H1 (cell line): ENCODE measurements around the gene VMP1. TPM values are rescaled to one million over a fixed set of nuclear protein-coding genes. Genes with fewer than 3 reads are reported as not detected.

Experiments used
- CTCF ChIA-PET: fragments of 300-600 bp; sonication (Branson Sonifier 250); formaldehyde crosslinking; loops from one replicate; lab custom pipeline; 2021; ENCODE audit not compliant: partially characterized antibody; lab: Charles Lee
- POLR2A ChIA-PET: fragments of 300-600 bp; sonication (Branson Sonifier 250); formaldehyde crosslinking; loops from one replicate; lab custom pipeline; 2021; ENCODE audit warnings: inconsistent platforms; ENCODE audit not compliant: partially characterized antibody; lab: Charles Lee
- DNase-seq, 2 experiments: peaks; one replicate each; pipeline versions ENCODE4 v3.0.0 to v3.0.0-alpha.2; 2010 to 2022; ENCODE audit warnings: low spot score in 2 of 2, low read depth in 1 of 2, mixed read lengths in 1 of 2
- FAIRE-seq: peaks from 2 replicates; lab custom pipeline; 2011; peaks lifted over from hg19 to GRCh38; lab: Jason Lieb, UNC
- H2AFZ ChIP-seq: 2 replicates; pipeline ENCODE4 v1.8.1; 2012; ENCODE audit warnings: low read length, inconsistent platforms
- H2AK5ac ChIP-seq: 2 replicates; pipeline ENCODE4 v1.6.1; 2013; ENCODE audit warnings: low read depth, low read length
- H2BK120ac ChIP-seq: replicated peaks from 2 replicates; pipeline ENCODE3; 2013; ENCODE audit warnings: low read depth, low read length, inconsistent platforms
- H2BK12ac ChIP-seq: 2 replicates; pipeline ENCODE4 v1.6.1; 2013; ENCODE audit warnings: low read depth, low read length
- H2BK15ac ChIP-seq: 2 replicates; pipeline ENCODE4 v1.6.1; 2013; ENCODE audit warnings: low read length
- H2BK20ac ChIP-seq: 2 replicates; pipeline ENCODE4 v1.6.1; 2013; ENCODE audit warnings: low read length
- H2BK5ac ChIP-seq: 2 replicates; pipeline ENCODE4 v1.6.1; 2013; ENCODE audit warnings: low read depth, low read length
- H3K14ac ChIP-seq: 2 replicates; pipeline ENCODE4 v1.6.1; 2013; ENCODE audit warnings: inconsistent platforms; ENCODE audit not compliant: insufficient read length
- H3K18ac ChIP-seq: 2 replicates; pipeline ENCODE4 v1.6.1; 2013; ENCODE audit warnings: low read length; ENCODE audit errors: extremely low read depth
- H3K23ac ChIP-seq: 2 replicates; pipeline ENCODE4 v1.6.1; 2013; ENCODE audit warnings: inconsistent platforms; ENCODE audit not compliant: insufficient read length
- H3K23me2 ChIP-seq: 2 replicates; pipeline ENCODE4 v1.6.1; 2013; ENCODE audit warnings: low read depth, low read length
- H3K27ac ChIP-seq: 2 replicates; pipeline ENCODE4 v1.6.1; 2011; ENCODE audit warnings: low read depth, low read length, inconsistent platforms
- H3K27me3 ChIP-seq, 4 experiments: replicated peaks in 1 of 4; 1 replicate in 1 of 4; 2 replicates in 3 of 4; pipeline versions ENCODE4 v1.6.1 to v1.8.1; 2011 to 2013; ENCODE audit warnings: low read length in 3 of 4, mild to moderate bottlenecking in 3 of 4, inconsistent platforms in 2 of 4, mixed read lengths in 2 of 4, moderate library complexity in 1 of 4; ENCODE audit not compliant: control insufficient read depth in 3 of 4, insufficient read depth in 3 of 4; ENCODE audit errors: extremely low read depth in 1 of 4
- H3K36me3 ChIP-seq, 4 experiments: 2 replicates each; pipeline versions ENCODE4 v1.6.1 to v1.8.1; 2011 to 2013; ENCODE audit warnings: mild to moderate bottlenecking in 4 of 4, low read length in 3 of 4, moderate library complexity in 2 of 4, control low read depth in 1 of 4, inconsistent platforms in 1 of 4; ENCODE audit not compliant: insufficient read depth in 4 of 4, control insufficient read depth in 2 of 4
- H3K4ac ChIP-seq: replicated peaks from 2 replicates; pipeline ENCODE3; 2013; ENCODE audit warnings: low read length, low read depth, mixed read lengths, inconsistent platforms; ENCODE audit not compliant: insufficient read length
- H3K4me1 ChIP-seq, 4 experiments: replicated peaks in 1 of 4; 1 replicate in 1 of 4; 2 replicates in 3 of 4; pipeline versions ENCODE4 v1.6.1 to v1.8.1; 2011 to 2013; ENCODE audit warnings: low read length in 3 of 4, inconsistent platforms in 2 of 4, mixed read lengths in 1 of 4; ENCODE audit not compliant: insufficient read depth in 4 of 4, control insufficient read depth in 3 of 4
- H3K4me2 ChIP-seq, 2 experiments: 2 replicates each; pipeline versions ENCODE4 v1.6.1 to v1.8.1; 2011 to 2013; ENCODE audit warnings: low read depth in 2 of 2, low read length in 2 of 2, control low read depth in 1 of 2, inconsistent platforms in 1 of 2, mild to moderate bottlenecking in 1 of 2; ENCODE audit not compliant: insufficient read depth in 1 of 2
- H3K4me3 ChIP-seq, 4 experiments: fragments of 200-600, 300-600 bp in 1 of 4; sonication (generic), shearing (Covaris generic), sonication (Bioruptor Twin) in 1 of 4; 2 replicates each; pipeline versions ENCODE4 v1.5.1 to v1.8.1; 2011 to 2016; ENCODE audit warnings: low read length in 4 of 4, low read depth in 3 of 4, control low read depth in 2 of 4, inconsistent platforms in 2 of 4, mild to moderate bottlenecking in 2 of 4, mixed read lengths in 1 of 4, moderate library complexity in 1 of 4; ENCODE audit not compliant: insufficient read depth in 2 of 4; ENCODE audit errors: extremely low read depth in 1 of 4
- H3K56ac ChIP-seq: replicated peaks from 2 replicates; pipeline ENCODE3; 2013; ENCODE audit warnings: low read depth, mild to moderate bottlenecking, mixed read lengths, low read length, inconsistent platforms; ENCODE audit not compliant: insufficient read length
- H3K79me1 ChIP-seq: 2 replicates; pipeline ENCODE4 v1.6.1; 2013; ENCODE audit warnings: low read depth, low read length, control low read depth
- H3K79me2 ChIP-seq, 2 experiments: 2 replicates each; pipeline versions ENCODE4 v1.6.1 to v1.8.1; 2012 to 2013; ENCODE audit warnings: low read length in 2 of 2, mild to moderate bottlenecking in 2 of 2, inconsistent platforms in 1 of 2; ENCODE audit not compliant: insufficient read depth in 2 of 2, control insufficient read depth in 1 of 2
- H3K9ac ChIP-seq, 4 experiments: replicated peaks in 1 of 4; 1 replicate in 1 of 4; 2 replicates in 3 of 4; pipeline versions ENCODE4 v1.6.1 to v1.8.1; 2011 to 2013; ENCODE audit warnings: low read depth in 3 of 4, low read length in 3 of 4, control low read depth in 2 of 4, mild to moderate bottlenecking in 2 of 4, moderate library complexity in 2 of 4, inconsistent platforms in 1 of 4; ENCODE audit errors: extremely low read depth in 1 of 4
- H3K9me3 ChIP-seq, 2 experiments: 2 replicates each; pipeline versions ENCODE4 v1.6.1 to v1.8.1; 2012 to 2013; ENCODE audit warnings: mild to moderate bottlenecking in 2 of 2, moderate library complexity in 2 of 2, control low read depth in 1 of 2, inconsistent platforms in 1 of 2, low read depth in 1 of 2, low read length in 1 of 2, mixed read lengths in 1 of 2; ENCODE audit not compliant: insufficient read depth in 2 of 2
- H4K20me1 ChIP-seq, 2 experiments: replicated peaks in 1 of 2; 2 replicates each; pipeline versions ENCODE3 to v1.8.1; 2011 to 2013; ENCODE audit warnings: inconsistent platforms in 2 of 2, low read length in 2 of 2, mild to moderate bottlenecking in 1 of 2; ENCODE audit not compliant: insufficient read depth in 2 of 2, control insufficient read depth in 1 of 2
- H4K5ac ChIP-seq: 2 replicates; pipeline ENCODE4 v1.6.1; 2013; ENCODE audit warnings: low read length, low read depth, mixed read lengths, inconsistent platforms; ENCODE audit not compliant: insufficient read length
- H4K8ac ChIP-seq: 2 replicates; pipeline ENCODE4 v1.8.0; 2013; ENCODE audit warnings: mild to moderate bottlenecking, moderate library complexity, low read length, inconsistent platforms; ENCODE audit not compliant: insufficient read depth; ENCODE audit errors: extremely low read depth
- H4K91ac ChIP-seq: replicated peaks from 2 replicates; pipeline ENCODE3; 2013; ENCODE audit warnings: low read length, mixed read lengths, inconsistent platforms; ENCODE audit not compliant: insufficient read length
- CHD2 ChIP-seq: IDR thresholded peaks from 2 replicates; pipeline ENCODE4 v1.6.1; 2012; ENCODE audit warnings: low read length, improper control_type of control experiment
- CTCF ChIP-seq, 3 experiments: IDR thresholded peaks; 1 replicate in 2 of 3; 2 replicates in 1 of 3; pipeline versions ENCODE4 v1.5.1 to v1.6.1; 2011; ENCODE audit warnings: low read length in 3 of 3, mild to moderate bottlenecking in 3 of 3, inconsistent platforms in 2 of 3, low read depth in 1 of 3, moderate library complexity in 1 of 3; ENCODE audit not compliant: insufficient read depth in 1 of 3; ENCODE audit errors: control extremely low read depth in 1 of 3
- EGR1 ChIP-seq: IDR thresholded peaks from 2 replicates; pipeline ENCODE4 v1.6.1; 2011; ENCODE audit warnings: low read depth, low read length, borderline replicate concordance
- GABPA ChIP-seq: IDR thresholded peaks from 2 replicates; pipeline ENCODE4 v1.6.1; 2011; ENCODE audit warnings: mild to moderate bottlenecking, low read length, moderate library complexity, borderline replicate concordance; ENCODE audit not compliant: insufficient read depth
- POLR2AphosphoS5 ChIP-seq: IDR thresholded peaks from 2 replicates; pipeline ENCODE4 v1.6.1; 2011; ENCODE audit warnings: low read depth, low read length
- RFX5 ChIP-seq: IDR thresholded peaks from 2 replicates; pipeline ENCODE4 v1.6.1; 2011; ENCODE audit warnings: low read depth, low read length, improper control_type of control experiment, borderline replicate concordance
- TAF1 ChIP-seq: IDR thresholded peaks from 2 replicates; pipeline ENCODE4 v1.6.1; 2011; ENCODE audit warnings: mild to moderate bottlenecking, low read depth, low read length
- WGBS, 2 experiments: shearing (Covaris generic) in 1 of 2; methylation state at CpG; one replicate each; pipeline versions ENCODE4 v1.1.6 to v1.1.7; 2013 to 2015; ENCODE audit warnings: low lambda C conversion rate in 2 of 2, mixed read lengths in 2 of 2, inconsistent platforms in 1 of 2, low coverage in 1 of 2, missing lambda C conversion rate in 1 of 2; ENCODE audit not compliant: insufficient replicate concordance in 2 of 2, insufficient coverage in 1 of 2, insufficient read length in 1 of 2; ENCODE audit errors: extremely low coverage in 1 of 2, missing lambda C conversion rate in 1 of 2; 5-methylcytosine and 5-hydroxymethylcytosine counted together
- polyA plus RNA-seq, 7 experiments: library from polyadenylated mRNA; depleted of rRNA in 3 of 7; stranded (reverse) in 5 of 7; unstranded in 2 of 7; fragments of >200 nt in 5 of 7; fragments of 200-250 nt in 2 of 7; gene quantifications; 1 replicate in 5 of 7; 2 replicates in 1 of 7; 4 replicates in 1 of 7; pipeline versions ENCODE4 v1.2.1 to v1.2.3, GENCODE V29; 2011 to 2013; ENCODE audit warnings: missing spikeins in 2 of 7, mixed read lengths in 2 of 7
- total RNA-seq: library from RNA; stranded (reverse); fragmentation: NEBNext Ultra II Directional; extraction: Animal tissue kit (Norgen Biotek cat#: 25700); gene quantifications from 2 replicates; pipeline ENCODE4 v1.2.1, GENCODE V29; 2021
- TF ChIP-seq, protein P1 (sequence below): IDR thresholded peaks from 2 replicates; pipeline ENCODE4 v1.6.1; 2011; ENCODE audit warnings: low read length, improper control_type of control experiment

The VMP1 gene
- total and polyA plus RNA-seq, 2 of the 8 experiments (the other 6 are each of a cell fraction or from before 2014, with no cell fraction given), result 45.0 to 92.7 TPM

DNA sequence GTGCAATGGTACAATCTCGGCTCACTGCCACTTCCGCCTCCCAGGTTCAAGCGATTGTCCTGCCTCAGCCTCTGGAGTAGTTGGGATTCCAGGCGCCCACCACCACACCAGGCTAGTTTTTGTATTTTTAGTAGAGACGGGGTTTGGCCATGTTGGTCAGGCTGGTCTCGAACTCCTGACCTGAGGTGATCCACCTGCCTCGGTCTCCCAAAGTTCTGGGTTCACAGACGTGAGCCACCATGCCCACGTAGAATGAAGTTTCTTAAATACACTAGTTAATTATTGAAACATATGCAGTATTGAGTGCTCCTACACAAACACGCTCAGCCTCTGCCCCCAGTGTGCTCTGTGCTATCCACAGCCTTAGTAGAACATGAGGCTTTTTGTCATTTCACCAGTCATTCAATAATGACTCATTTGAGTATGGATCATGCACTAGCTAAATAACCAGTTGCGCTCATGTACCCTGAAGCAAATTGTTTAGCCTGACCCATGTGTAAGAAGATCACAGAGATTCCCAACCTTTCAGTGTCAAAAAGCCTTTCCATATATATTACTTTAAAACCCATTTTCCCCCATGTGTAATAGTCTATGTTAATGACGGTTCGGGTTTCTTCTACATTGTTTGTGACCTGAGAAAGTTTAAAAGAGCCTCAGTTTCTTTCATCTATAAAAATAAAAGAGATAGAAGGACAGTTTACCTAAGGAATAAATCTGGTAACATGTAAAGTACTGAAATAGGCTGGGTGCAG, 135.6 kb downstream of the VMP1 start:
- Histone ChIP-seq H3K18ac (no peak overlapping the region), H3K9ac (no peak overlapping the region), H3K79me1 (no peaks in the 10 kb centered on the region), H3K4me2 (no peak overlapping the region), H4K91ac (no peak overlapping the region), H3K23me2 (peaks cover 4% of the 10 kb centered on the region; the same call in 1 of the 2 replicates), H3K23ac (no peak overlapping the region), H2AFZ (no peak overlapping the region), H4K8ac (no peak overlapping the region), H2BK20ac (no peak overlapping the region), H3K4ac (no peak overlapping the region), H3K56ac (no peak overlapping the region), H4K20me1 (no peaks in the 10 kb centered on the region), H3K27me3 (no peaks in the 10 kb centered on the region), H2AK5ac (no peak overlapping the region), H2BK15ac (no peak overlapping the region), H3K36me3 (peaks cover 0 to 27% (median 12%) of the 10 kb centered on the region in 4 experiments; a peak in 5 of 8 replicates), H3K27ac (no peak overlapping the region), H3K4me3 (no peak overlapping the region), H4K5ac (no peak overlapping the region), H3K4me1 (peaks cover 7 to 15% (median 10%) of the 10 kb centered on the region in 4 experiments; a peak in 6 of 7 replicates), H3K9me3 (no peaks in the 10 kb centered on the region), H2BK120ac (no peak overlapping the region), H2BK5ac (no peak overlapping the region), H3K79me2 (peaks cover 3 to 28% of the 10 kb centered on the region in 2 experiments; a peak in 3 of 4 replicates), H3K14ac (no peak overlapping the region), H2BK12ac (no peak overlapping the region)
- WGBS, 2 experiments, result 94% methylated on average over 13 of the region's 13 CpGs; no CpG with 5 or more reads in 1 of the 2 experiments
- no peak for FAIRE-seq
- ChIA-PET CTCF (interaction anchor here (0.9 to 6.3 kb wide), 2 partner anchors 10 to 89 kb away, joined by 3 to 32 read pairs; no protein-coding TSS in a partner anchor), POLR2A (interaction anchor here (0.6 to 11.2 kb wide), 4 partner anchors 14 to 90 kb away, joined by 3 to 137 read pairs (median 12); no protein-coding TSS in a partner anchor)
- no peak for DNase-seq
- TF ChIP-seq GABPA, result no peak
- TF ChIP-seq TAF1, result no peak
- TF ChIP-seq EGR1, result no peak
- TF ChIP-seq CHD2, result peak; percentile 52; the same call in 1 of the 2 replicates
- TF ChIP-seq, protein P1, sequence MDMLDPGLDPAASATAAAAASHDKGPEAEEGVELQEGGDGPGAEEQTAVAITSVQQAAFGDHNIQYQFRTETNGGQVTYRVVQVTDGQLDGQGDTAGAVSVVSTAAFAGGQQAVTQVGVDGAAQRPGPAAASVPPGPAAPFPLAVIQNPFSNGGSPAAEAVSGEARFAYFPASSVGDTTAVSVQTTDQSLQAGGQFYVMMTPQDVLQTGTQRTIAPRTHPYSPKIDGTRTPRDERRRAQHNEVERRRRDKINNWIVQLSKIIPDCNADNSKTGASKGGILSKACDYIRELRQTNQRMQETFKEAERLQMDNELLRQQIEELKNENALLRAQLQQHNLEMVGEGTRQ, result 0 out of 2 replicates have a peak, but pooled peaks have one; percentile 22
- no peak for TF ChIP-seq RFX5
- no peak for TF ChIP-seq CTCF (IDR thresholded peaks at IDR 0.05; ENCODE audit: control extremely low read depth in 1 of 3, insufficient read depth in 1 of 3, low read depth in 1 of 3, low read length in 3 of 3)
- peak; percentile 98 for TF ChIP-seq POLR2AphosphoS5
